GM20000 (cell line): Measurements from ENCODE around the gene CLGN.

Experiments
- DNase-seq: peaks from one replicate; pipeline ENCODE4 v3.0.0; 2012; ENCODE audit warnings: low spot score
- TF ChIP-seq, protein P1 (sequence below): IDR thresholded peaks from 2 replicates; pipeline ENCODE4 v1.5.1; 2012; ENCODE audit warnings: mild to moderate bottlenecking, control low read depth; ENCODE audit errors: extremely low read depth, missing control alignments

The CLGN gene

DNA sequence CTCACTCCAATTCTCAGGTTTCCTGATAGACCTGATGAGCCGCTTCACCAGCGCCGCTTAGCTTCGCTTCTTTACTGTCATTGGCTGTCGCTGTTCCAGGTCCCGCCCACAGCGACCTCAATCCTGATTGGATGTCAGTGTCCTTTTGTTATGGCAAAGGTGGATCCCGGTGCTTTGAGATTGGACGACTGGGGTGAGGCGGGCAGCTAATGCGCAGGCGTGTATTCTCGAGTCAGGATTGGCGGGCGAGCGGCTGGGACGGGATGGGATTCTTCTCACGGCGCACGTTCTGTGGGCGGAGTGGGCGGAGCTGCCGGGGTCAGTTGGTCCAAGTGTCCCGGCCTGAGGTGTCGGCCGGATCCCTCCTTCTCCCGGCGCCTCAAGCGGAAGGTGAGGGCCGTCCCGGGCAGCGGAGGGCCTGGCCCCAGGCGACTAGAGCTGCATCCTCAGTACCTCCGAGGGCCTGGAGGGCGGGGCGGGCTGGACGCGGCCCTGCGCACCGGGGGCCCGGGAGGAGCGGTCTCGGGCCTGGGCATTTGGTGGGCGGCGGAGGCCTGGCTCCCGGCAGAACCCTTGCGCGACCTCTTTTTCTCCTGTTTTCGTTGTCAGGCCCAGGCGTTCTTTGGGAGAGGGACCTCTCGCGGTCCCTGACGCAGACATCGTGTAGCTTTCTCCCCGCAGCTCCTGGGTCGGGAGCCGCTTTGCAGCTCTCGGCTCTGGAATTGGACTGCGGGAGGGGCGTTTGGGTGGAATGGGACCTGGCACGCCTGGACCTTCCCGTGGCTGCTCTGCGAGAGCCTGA lies 53.9 kb downstream of the CLGN start, which contains the start of gene SCOC:
Gene SCOC (plus strand): TSS at position 319 of the 802 bp plus-strand sequence. CDS start 5,525 bp downstream, outside the sequence.
- TF ChIP-seq, protein P1, sequence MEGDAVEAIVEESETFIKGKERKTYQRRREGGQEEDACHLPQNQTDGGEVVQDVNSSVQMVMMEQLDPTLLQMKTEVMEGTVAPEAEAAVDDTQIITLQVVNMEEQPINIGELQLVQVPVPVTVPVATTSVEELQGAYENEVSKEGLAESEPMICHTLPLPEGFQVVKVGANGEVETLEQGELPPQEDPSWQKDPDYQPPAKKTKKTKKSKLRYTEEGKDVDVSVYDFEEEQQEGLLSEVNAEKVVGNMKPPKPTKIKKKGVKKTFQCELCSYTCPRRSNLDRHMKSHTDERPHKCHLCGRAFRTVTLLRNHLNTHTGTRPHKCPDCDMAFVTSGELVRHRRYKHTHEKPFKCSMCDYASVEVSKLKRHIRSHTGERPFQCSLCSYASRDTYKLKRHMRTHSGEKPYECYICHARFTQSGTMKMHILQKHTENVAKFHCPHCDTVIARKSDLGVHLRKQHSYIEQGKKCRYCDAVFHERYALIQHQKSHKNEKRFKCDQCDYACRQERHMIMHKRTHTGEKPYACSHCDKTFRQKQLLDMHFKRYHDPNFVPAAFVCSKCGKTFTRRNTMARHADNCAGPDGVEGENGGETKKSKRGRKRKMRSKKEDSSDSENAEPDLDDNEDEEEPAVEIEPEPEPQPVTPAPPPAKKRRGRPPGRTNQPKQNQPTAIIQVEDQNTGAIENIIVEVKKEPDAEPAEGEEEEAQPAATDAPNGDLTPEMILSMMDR, result no peak
- peak; percentile 95 for DNase-seq

DNA sequence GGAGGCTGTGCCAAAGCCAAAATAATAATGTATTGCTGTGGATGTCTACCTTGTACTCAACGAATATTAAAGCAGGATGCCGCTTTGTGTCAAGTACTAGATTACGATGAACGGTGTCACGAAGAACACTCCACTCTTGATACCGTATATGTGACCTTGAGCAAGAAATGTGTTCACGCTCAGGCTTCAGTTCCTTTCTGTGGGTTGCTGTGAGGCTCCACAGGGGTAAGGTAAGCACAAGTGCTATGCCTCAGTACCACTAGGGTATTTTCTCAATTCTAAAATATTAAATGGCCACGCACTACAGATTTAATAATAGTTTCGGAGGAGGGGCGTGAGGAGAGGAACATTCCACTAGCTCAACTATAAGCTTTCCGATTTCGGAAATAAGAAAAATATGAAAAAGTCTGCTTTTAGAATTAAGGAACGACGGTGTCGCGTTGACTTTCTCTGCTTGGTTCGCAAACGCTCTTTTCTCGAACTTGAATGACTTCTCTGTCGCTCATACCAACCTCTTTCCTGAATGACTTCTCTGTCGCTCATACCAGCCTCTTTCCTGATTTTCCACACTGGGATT lies 54.6 kb downstream of the CLGN start:
- TF ChIP-seq, protein P1, result no peak

DNA sequence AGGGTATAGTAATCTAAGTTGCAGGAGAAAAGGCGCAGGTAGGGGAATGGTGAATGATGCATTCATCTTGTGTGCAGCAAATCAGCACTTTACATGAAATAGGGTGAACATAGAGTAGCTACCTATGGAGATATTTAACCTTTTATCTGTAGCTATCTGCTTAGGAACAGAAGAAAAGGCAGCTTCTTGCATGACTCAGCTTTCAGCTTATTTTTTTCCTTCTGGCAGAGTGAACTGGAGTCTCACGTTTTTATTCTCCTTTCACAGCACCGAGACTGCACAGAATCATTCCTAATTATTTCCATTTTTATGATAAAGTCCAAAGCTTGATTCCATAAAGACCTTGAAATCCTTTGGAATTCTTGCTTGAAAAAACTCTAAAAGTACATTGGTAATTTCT lies 58.8 kb downstream of the CLGN start:
- DNase-seq, result no peak
- TF ChIP-seq, protein P1, result no peak

More for the DNA sequence above, 54.6 kb downstream of the CLGN start:
- DNase-seq, result peak; percentile 44

DNA sequence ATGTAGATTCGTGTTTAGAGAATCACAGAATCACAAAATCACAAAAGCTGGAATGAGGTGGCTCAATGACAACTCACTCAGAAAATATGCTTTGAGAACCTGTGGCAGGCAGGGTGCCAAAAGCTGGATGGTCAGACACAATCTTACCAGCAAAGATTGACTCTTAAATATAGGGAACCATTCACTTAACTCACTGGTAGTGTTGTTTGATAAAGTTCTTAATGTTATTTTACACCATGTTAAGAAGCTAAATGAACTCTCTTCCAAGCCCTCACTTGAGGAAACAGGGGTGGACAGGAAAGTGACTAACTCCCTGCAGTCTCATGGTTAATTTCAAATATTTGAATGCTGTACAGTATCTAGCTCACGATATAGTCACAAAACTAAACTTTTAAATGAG lies 59.7 kb downstream of the CLGN start:
- TF ChIP-seq, protein P1, result no peak
- DNase-seq, result no peak

DNA sequence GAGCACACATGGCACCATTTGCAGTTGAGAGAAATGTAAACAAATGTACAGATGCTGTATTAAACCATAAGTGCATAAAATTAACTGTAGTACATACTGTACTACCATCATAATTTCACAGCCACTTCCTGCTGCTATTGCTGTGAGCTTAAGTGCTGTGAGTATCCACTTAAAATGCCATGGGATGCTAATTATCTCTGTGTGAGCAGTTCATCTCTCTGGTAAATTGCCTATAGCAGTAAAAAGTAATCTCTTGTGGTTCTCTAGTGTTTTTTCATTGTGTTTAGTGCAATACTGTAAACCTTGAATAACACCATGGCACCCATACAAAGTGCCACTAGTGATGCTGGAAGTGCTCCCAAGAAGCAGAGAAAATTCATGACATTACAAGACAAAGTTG lies 63.9 kb downstream of the CLGN start:
- TF ChIP-seq, protein P1, result no peak
- DNase-seq, result no peak

DNA sequence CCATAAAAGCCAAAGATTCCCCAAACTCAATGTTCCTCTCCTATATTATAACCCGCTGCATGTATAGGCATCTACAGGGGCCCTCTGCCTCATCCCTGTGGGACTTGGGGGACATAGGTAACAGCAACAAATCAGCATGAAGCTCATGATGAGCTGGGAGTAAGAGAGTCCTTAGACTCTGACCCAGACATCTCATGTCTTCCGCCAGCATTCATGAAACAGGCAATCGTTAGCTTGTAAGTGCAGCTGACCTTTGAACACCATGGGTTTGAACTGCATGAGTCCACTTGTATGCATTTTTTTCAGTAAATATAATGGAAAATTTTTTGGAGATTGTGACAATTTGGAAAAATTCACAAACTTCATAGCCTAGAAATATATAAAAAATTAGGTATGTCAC lies 64.4 kb downstream of the CLGN start:
- DNase-seq, result no peak
- TF ChIP-seq, protein P1, result no peak

DNA sequence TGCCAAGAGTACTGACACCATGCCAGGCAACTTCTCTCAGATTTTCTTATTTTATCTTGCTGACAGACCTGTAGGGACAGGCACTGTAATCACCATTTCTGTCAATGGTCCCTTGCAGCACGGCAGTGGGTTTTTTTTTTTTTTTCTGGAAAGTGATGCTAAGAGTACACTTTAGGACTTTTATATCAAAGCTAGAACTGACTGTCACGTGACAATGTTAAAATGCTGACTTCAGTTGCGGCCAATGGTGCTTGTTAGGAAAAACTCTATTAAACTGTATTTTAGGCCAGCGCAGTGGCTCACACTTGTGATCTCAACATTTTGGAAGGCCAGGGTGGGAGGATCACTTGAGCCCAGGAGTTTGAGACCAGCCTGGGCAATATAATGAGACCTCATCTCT lies 66.3 kb downstream of the CLGN start:
- no peak for DNase-seq
- TF ChIP-seq, protein P1, result no peak
